Uterus (tissue), 4 donors: ENCODE results near the gene RPS6KB1. TPM values are rescaled to one million over a fixed set of nuclear protein-coding genes. Genes with fewer than 3 reads are reported as not detected.
"Not testable (repeated sequence)": the region's sequence is repeated elsewhere in the genome, so short reads cannot be mapped to it uniquely, and the experiment has no call there.

ENCODE experiments used
- DNase-seq, 2 donors: peaks; one replicate each; pipeline ENCODE4 v3.0.0-alpha.2; 2019 to 2020
- H3K27ac ChIP-seq, 2 donors: fragments of 200-600 bp; sonication (generic); 1 replicate in 1 of 2; 2 replicates in 1 of 2; pipeline ENCODE4 v1.5.1; 2016 to 2018
- H3K27me3 ChIP-seq, 2 donors: fragments of 200-600 bp; sonication (generic); one replicate each; pipeline ENCODE4 v1.5.1; 2018 to 2019; ENCODE audit warnings: control low read depth in 1 of 2
- H3K36me3 ChIP-seq, 2 donors: fragments of 200-600 bp; sonication (generic); one replicate each; pipeline ENCODE4 v1.5.1; 2019; ENCODE audit warnings: control low read depth in 1 of 2
- H3K4me1 ChIP-seq, 2 donors: fragments of 200-600 bp; sonication (generic); one replicate each; pipeline ENCODE4 v1.5.1; 2018 to 2019; ENCODE audit warnings: control low read depth in 1 of 2
- H3K4me3 ChIP-seq, 2 donors: fragments of 200-600 bp; sonication (generic); 1 replicate in 1 of 2; 2 replicates in 1 of 2; pipeline ENCODE4 v1.5.1; 2018 to 2019; ENCODE audit warnings: mild to moderate bottlenecking in 1 of 2
- H3K9me3 ChIP-seq, 2 donors: fragments of 200-600 bp; sonication (generic); one replicate each; pipeline ENCODE4 v1.5.1; 2019; ENCODE audit warnings: control low read depth in 1 of 2
- POLR2A ChIP-seq, 2 donors: fragments of 450-650 bp; IDR thresholded peaks; one replicate each; pipeline ENCODE4 v1.6.1; 2016; ENCODE audit warnings: antibody characterized with exemption in 2 of 2, mild to moderate bottlenecking in 1 of 2, moderate library complexity in 1 of 2
- intact Hi-C: fragments of 100-400 bp; cut with DNase I; formaldehyde crosslinking; loops from one replicate; pipeline ENCODE4 v1.15.1; 2023; ENCODE audit warnings: low total_unique reads
- total RNA-seq, 4 donors: library from RNA; depleted of rRNA in 3 of 4; stranded (reverse); fragments of >200 nt in 3 of 4; gene quantifications; one replicate each; pipeline versions ENCODE4 v1.1.0 to v1.2.4, GENCODE V29; 2014 to 2023
- TF ChIP-seq, protein P1 (sequence below), 4 experiments: fragments of 200-600 bp in 2 of 4; fragments of 450-650 bp in 2 of 4; sonication (generic) in 2 of 4; IDR thresholded peaks; one replicate each; pipeline ENCODE4 v1.5.1; 2016 to 2019; ENCODE audit warnings: antibody characterized with exemption in 4 of 4, mild to moderate bottlenecking in 2 of 4, moderate library complexity in 1 of 4
- donor health status: DM: yes; HTN: yes; CAD: no.

RPS6KB1 gene
- total RNA-seq, 4 donors from 2014 or later = 19.2 to 86.2 (median 55.8) TPM

- H3K9me3 ChIP-seq, H3K27me3 ChIP-seq, H3K4me1 ChIP-seq, H3K4me3 ChIP-seq, intact Hi-C loops, H3K36me3 ChIP-seq, DNase-seq, H3K27ac ChIP-seq: not testable (repeated sequence)
Observed at GRCh38 chr17:59933317-59933716, 40.4 kb downstream of the RPS6KB1 start.

GRCh38 chr17:59940697-59941096 lies 47.8 kb downstream of the RPS6KB1 start:
- H3K27me3 ChIP-seq, DNase-seq, H3K27ac ChIP-seq, H3K4me1 ChIP-seq, H3K4me3 ChIP-seq, H3K9me3 ChIP-seq, H3K36me3 ChIP-seq, intact Hi-C loops: not testable (repeated sequence)

DNA sequence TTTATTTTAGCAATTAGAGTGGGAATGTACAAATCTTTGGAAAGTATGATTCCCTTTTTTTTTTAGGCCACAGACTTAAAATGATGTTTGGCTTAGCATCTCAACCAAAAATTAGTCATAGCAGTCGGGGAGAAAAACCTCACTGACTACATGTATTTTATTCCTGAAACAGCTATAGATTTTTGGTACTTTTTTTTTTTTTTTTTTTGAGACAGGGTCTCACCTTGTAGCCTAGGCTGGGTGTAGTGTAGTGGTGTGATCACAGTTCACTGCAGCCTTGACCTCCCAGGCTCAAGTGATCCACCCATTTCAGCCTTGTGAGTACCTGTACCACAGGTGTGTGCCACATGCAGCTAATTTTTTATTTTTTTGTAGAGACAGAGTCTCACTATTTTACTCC lies 48.2 kb downstream of the RPS6KB1 start:
- no peak for DNase-seq
- Histone ChIP-seq H3K4me1 (no peaks in the 10 kb centered on the region), H3K27me3 (no peaks in the 10 kb centered on the region), H3K36me3 (no peaks in the 10 kb centered on the region), H3K27ac (no peak overlapping the region), H3K9me3 (no peaks in the 10 kb centered on the region), H3K4me3 (no peak overlapping the region)
- intact Hi-C loops = no loop called here
- TF ChIP-seq, protein P1, sequence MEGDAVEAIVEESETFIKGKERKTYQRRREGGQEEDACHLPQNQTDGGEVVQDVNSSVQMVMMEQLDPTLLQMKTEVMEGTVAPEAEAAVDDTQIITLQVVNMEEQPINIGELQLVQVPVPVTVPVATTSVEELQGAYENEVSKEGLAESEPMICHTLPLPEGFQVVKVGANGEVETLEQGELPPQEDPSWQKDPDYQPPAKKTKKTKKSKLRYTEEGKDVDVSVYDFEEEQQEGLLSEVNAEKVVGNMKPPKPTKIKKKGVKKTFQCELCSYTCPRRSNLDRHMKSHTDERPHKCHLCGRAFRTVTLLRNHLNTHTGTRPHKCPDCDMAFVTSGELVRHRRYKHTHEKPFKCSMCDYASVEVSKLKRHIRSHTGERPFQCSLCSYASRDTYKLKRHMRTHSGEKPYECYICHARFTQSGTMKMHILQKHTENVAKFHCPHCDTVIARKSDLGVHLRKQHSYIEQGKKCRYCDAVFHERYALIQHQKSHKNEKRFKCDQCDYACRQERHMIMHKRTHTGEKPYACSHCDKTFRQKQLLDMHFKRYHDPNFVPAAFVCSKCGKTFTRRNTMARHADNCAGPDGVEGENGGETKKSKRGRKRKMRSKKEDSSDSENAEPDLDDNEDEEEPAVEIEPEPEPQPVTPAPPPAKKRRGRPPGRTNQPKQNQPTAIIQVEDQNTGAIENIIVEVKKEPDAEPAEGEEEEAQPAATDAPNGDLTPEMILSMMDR (IDR thresholded peaks at IDR 0.05) = no peak
- TF ChIP-seq POLR2A (IDR thresholded peaks at IDR 0.05) = no peak

DNA sequence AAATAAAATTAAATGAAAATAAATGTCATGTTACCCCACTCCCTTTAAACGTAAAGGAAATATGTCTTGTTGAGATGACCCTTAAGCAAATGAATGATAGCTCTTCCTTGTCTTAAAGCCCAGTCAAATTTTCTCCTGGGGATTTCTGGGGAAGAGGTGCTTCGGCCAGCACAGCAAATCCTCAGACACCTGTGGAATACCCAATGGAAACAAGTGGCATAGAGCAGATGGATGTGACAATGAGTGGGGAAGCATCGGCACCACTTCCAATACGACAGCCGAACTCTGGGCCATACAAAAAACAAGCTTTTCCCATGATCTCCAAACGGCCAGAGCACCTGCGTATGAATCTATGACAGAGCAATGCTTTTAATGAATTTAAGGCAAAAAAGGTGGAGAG lies 53.5 kb downstream of the RPS6KB1 start:
- H3K4me3 ChIP-seq, intact Hi-C loops, H3K27ac ChIP-seq, DNase-seq, H3K27me3 ChIP-seq, H3K9me3 ChIP-seq, H3K36me3 ChIP-seq, H3K4me1 ChIP-seq: not testable (repeated sequence)

- DNase-seq, H3K27ac ChIP-seq, H3K36me3 ChIP-seq, H3K27me3 ChIP-seq, H3K4me1 ChIP-seq, H3K4me3 ChIP-seq, H3K9me3 ChIP-seq, intact Hi-C loops: not testable (repeated sequence)
Observed at GRCh38 chr17:59947310-59947709, 54.4 kb downstream of the RPS6KB1 start.

- H3K4me3 ChIP-seq = no peak overlapping the region
- H3K27me3 ChIP-seq = no peaks in the 10 kb centered on the region
- TF ChIP-seq POLR2A (IDR thresholded peaks at IDR 0.05) = no peak
- TF ChIP-seq, protein P1 (IDR thresholded peaks at IDR 0.05) = no peak
- H3K36me3 ChIP-seq = no peaks in the 10 kb centered on the region
- no peaks in the 10 kb centered on the region for H3K4me1 ChIP-seq
- no peaks in the 10 kb centered on the region for H3K9me3 ChIP-seq
- no peak for DNase-seq
- intact Hi-C loops = no loop called here
- H3K27ac ChIP-seq = no peak overlapping the region
Observed at GRCh38 chr17:59950049-59950448, 57.1 kb downstream of the RPS6KB1 start.

- no peak for DNase-seq
- intact Hi-C loops = no loop called here
- TF ChIP-seq, protein P1 (IDR thresholded peaks at IDR 0.05) = no peak
- TF ChIP-seq POLR2A (IDR thresholded peaks at IDR 0.05) = no peak
- no peaks in the 10 kb centered on the region for H3K27me3 ChIP-seq
- no peak overlapping the region for H3K4me3 ChIP-seq
- no peaks in the 10 kb centered on the region for H3K9me3 ChIP-seq
- H3K4me1 ChIP-seq = no peaks in the 10 kb centered on the region
- H3K27ac ChIP-seq = no peak overlapping the region
- H3K36me3 ChIP-seq = no peaks in the 10 kb centered on the region
Observed at GRCh38 chr17:59954856-59955255, 61.9 kb downstream of the RPS6KB1 start.

DNA sequence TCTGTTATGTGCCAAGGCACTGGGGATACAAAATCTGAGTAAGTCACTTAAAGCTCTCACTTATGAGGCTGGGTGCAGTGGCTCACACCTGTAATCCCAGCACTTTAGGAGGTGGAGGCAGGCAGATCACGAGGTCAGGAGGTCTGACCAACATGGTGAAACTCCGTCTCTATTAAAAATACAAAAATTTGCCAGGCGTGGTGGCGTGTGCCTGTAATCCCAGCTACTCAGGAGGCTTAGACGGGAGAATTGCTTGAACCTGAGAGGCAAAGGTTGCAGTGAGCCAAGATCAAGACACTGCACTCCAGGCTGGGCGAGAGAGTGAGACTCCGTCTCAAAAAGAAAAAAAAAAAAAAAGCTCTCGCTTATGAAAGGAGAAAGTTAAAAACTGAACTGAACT lies 66.7 kb downstream of the RPS6KB1 start:
- intact Hi-C loops = not testable (repeated sequence)

More for the DNA sequence above, 66.7 kb downstream of the RPS6KB1 start:
- H3K36me3 ChIP-seq, H3K4me1 ChIP-seq, H3K9me3 ChIP-seq, DNase-seq, H3K27me3 ChIP-seq, H3K4me3 ChIP-seq, H3K27ac ChIP-seq: not testable (repeated sequence)
